ENCODE results near the gene KRT78.

The KRT78 gene

DNA sequence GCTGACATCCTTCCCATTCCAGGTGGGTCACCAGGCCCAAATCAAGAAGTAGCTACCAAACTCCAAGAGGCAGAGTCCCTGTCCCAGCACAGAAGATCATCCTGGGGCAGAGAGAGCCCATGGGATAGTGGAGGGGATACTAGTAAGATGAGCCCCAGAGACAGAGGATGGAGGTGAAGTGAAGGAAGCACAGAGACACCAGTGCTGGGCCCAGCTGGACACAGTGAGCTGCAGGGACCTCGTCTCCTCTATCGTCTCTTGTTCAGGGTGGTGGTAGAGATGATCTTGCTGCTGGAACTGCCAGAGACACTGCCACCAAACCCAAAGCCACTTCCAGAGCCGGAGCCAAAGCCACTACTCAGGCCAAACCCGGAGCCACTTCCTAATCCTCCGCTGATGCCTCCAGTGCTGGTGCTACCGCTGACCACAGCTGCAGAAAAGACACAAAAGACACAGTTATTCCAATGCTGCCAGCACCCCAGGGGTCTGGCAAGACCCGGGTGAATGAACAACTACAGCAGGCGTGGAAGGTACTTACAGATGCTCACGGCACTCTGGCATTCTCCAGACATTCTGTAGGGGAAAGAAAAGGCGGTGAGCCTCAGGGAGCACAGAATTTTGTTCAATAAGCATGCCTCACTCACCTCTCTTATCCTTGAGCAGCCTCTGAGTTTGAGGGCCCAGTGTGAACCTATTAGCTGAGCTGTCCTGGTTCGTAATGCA is 41.8 kb downstream of the KRT78 start:
- Mint-ChIP-seq H3K4me3 (no peak overlapping the region), H3K4me1 (ENCODE audit: low read depth) (no peaks in the 10 kb centered on the region), H3K27me3 (no peaks in the 10 kb centered on the region), H3K36me3 (ENCODE audit: low read depth) (no peaks in the 10 kb centered on the region), H3K27ac (no peak overlapping the region), H3K9me3 (no peaks in the 10 kb centered on the region)

DNA sequence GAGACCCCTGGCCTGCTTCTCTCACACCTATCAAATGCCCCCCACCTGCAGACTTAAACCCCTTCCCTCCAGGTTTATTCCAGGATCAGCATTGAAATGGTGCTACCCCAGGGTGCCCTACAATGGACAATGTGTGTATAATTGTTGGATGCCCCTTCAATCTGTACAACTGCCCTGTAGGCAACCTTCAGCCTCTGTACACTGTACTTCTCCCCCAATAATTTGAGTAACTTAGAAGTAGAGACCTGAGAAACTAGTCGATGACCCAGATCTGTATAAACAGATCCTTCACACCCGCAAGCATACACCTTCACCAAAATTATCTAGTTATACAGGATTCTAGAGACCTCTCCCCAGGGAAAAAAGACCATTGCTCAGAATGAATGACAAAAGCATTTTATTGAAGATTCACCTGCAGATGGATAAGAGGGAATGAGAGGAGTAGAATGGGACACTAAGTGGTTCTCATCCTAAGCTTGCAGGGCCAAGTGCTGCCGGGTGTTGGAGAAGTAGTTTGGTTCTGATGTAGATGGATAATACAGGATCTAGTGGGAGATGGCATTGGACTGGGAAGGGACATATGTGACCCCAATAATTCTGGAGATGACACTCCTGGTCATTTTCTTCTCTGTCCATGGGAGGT is 42.5 kb downstream of the KRT78 start:
- Mint-ChIP-seq H3K9me3 (no peaks in the 10 kb centered on the region), H3K36me3 (ENCODE audit: low read depth) (no peaks in the 10 kb centered on the region), H3K27ac (no peak overlapping the region), H3K4me3 (no peak overlapping the region), H3K27me3 (no peaks in the 10 kb centered on the region), H3K4me1 (ENCODE audit: low read depth) (no peaks in the 10 kb centered on the region)

- Mint-ChIP-seq H3K27ac (no peak overlapping the region), H3K27me3 (no peaks in the 10 kb centered on the region), H3K36me3 (ENCODE audit: low read depth) (no peaks in the 10 kb centered on the region), H3K9me3 (no peaks in the 10 kb centered on the region), H3K4me3 (no peak overlapping the region), H3K4me1 (ENCODE audit: low read depth) (no peaks in the 10 kb centered on the region)
Measured at GRCh38 chr12:52805739-52806138, 43.1 kb downstream of the KRT78 start.

DNA sequence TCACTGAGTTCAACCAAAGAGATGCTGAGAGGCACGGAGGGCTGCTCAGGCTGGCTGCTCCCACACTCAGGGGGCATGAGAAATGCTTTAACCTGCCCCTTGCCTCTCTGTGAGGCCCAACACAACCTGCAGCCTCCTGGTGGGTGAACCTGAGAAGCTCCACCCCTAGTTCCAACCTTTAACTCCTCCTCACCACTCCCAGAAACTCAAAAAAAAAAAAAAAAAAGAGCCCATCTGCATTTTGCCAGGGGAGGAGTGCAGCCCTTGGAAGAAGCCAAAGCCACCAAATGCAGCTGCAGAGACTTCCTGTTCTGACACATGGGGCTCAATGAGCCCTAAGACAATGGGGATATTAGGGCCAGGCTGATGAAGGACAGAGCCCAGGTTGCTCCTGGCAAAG is 43.8 kb downstream of the KRT78 start:
- H3K4me1 Mint-ChIP-seq (ENCODE audit: low read depth) = no peaks in the 10 kb centered on the region
- no peaks in the 10 kb centered on the region for H3K9me3 Mint-ChIP-seq
- no peaks in the 10 kb centered on the region for H3K27me3 Mint-ChIP-seq
- H3K4me3 Mint-ChIP-seq = no peak overlapping the region
- H3K36me3 Mint-ChIP-seq (ENCODE audit: low read depth) = no peaks in the 10 kb centered on the region
- no peak overlapping the region for H3K27ac Mint-ChIP-seq

DNA sequence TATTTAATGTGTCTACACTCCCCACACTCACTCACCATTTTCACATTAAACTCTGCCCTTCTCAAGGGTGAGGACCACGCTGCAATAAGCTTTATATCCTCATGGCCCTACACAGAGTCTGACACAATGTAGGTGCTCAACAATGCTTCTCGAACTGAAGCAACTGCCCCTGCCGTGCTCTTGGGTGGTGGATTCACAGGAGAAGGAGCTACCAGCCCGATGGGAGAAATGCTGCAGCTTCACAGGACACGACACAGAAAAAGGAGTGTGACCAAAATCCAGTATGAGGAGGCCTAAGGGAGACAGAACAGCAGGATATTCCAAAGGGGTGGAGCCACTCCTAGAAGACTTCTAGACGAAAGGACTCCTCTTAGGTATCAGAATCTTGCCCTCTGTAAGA is 46.4 kb downstream of the KRT78 start:
- no peaks in the 10 kb centered on the region for H3K9me3 Mint-ChIP-seq
- H3K27ac Mint-ChIP-seq = no peak overlapping the region
- H3K27me3 Mint-ChIP-seq = no peaks in the 10 kb centered on the region

DNA sequence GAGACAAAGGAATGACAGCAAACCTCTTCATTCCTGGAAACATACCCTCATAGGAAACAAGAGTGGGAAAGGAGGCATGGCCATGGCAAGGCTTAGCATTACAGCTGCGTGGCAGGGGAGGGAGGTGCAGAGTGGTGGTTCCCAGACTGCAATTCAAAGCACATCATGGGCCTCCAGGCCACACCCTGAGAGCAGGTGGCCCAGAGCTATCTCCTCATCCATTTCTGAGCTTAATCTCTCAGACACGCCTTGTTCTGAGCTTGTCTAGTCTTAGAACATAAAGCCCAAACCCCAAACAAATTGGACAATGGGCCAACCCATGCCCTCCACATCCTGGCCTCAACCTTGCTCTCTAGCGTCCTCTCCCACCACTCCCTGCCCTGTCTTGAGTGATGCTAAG is 47.0 kb downstream of the KRT78 start:
- H3K27ac Mint-ChIP-seq = no peak overlapping the region
- H3K36me3 Mint-ChIP-seq (ENCODE audit: low read depth) = no peaks in the 10 kb centered on the region
- H3K9me3 Mint-ChIP-seq = no peaks in the 10 kb centered on the region
- H3K4me3 Mint-ChIP-seq = no peak overlapping the region
- H3K27me3 Mint-ChIP-seq = no peaks in the 10 kb centered on the region
- H3K4me1 Mint-ChIP-seq (ENCODE audit: low read depth) = no peaks in the 10 kb centered on the region

More for the DNA sequence above, 46.4 kb downstream of the KRT78 start:
- H3K4me1 Mint-ChIP-seq (ENCODE audit: low read depth) = no peaks in the 10 kb centered on the region
- no peak overlapping the region for H3K4me3 Mint-ChIP-seq
- H3K36me3 Mint-ChIP-seq (ENCODE audit: low read depth) = no peaks in the 10 kb centered on the region

DNA sequence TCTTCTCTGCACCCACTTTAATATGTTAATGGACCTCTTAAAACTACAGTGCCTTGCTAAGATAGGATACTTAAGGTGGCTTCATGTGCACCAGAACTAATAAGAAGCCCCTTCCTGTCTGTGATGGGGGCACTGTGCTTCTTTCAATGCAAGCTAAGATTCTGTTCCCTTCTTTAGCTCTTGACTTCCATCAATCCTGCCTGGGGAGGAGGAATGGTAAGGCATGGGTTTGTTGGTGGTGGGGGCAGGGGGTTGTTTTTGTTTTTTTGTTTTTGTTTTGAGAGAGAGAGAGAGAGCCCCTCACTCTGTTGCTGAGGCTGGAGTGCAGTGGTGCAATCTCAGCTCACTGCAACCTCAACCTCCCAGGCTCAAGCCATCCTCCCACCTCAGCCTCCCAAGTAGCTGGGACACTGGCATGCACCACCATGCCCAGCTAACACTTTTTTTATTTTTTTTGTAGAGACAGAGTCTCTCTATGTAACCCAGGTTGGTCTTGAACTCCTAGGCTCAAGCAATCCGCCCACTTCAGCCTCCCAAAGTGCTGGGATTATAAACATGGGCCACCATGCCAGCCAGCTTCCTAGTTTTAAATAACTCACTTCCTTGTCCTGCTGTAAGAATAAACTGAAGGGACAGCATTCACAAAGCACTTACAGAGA is 48.4 kb downstream of the KRT78 start:
- Mint-ChIP-seq H3K27ac (no peak overlapping the region), H3K36me3 (ENCODE audit: low read depth) (no peaks in the 10 kb centered on the region), H3K4me1 (ENCODE audit: low read depth) (no peaks in the 10 kb centered on the region), H3K4me3 (no peak overlapping the region), H3K27me3 (no peaks in the 10 kb centered on the region), H3K9me3 (no peaks in the 10 kb centered on the region)

DNA sequence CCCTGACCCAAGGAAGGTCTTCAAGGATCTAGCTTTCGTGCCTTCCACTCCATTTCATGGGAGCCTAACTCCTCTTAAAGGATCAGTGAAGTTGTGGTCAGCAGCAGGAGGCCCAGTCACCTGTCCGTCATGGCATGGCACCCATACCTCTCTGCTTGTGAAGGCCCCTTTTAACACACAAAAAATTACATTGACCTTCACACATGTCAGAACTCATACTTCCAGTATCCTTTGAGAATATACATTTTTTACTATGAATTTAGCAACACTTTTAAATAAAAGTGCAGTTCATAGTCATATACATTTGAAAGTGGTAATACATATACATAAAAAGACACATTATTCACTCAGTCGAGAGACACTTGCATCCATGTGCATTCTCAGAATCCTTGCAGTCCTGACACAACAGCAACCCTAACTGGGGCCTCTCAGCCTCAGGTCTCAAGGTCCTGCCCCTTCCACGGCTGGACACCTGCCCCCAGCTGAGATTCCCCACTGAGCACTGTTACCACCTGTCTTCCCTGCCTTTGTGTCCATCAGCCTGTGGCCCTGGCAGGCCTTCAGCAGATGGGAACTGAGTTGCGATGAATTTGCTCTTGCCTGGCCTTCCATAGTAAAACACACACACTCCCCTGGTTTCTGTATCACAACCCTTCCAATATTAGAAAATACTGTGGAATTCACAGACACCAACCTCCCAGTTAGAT is 49.1 kb downstream of the KRT78 start:
- Mint-ChIP-seq H3K27ac (no peak overlapping the region), H3K27me3 (no peaks in the 10 kb centered on the region), H3K36me3 (ENCODE audit: low read depth) (no peaks in the 10 kb centered on the region), H3K9me3 (no peaks in the 10 kb centered on the region), H3K4me3 (no peak overlapping the region), H3K4me1 (ENCODE audit: low read depth) (peaks cover under 1% of the 10 kb centered on the region)

GRCh38 chr12:52798671-52799504 is 49.9 kb downstream of the KRT78 start:
- H3K4me1 Mint-ChIP-seq (ENCODE audit: low read depth) = peaks cover 8% of the 10 kb centered on the region
- H3K27ac Mint-ChIP-seq = no peak overlapping the region
- H3K27me3 Mint-ChIP-seq = no peaks in the 10 kb centered on the region
- no peak overlapping the region for H3K4me3 Mint-ChIP-seq
- H3K36me3 Mint-ChIP-seq (ENCODE audit: low read depth) = no peaks in the 10 kb centered on the region
- H3K9me3 Mint-ChIP-seq = no peaks in the 10 kb centered on the region

DNA sequence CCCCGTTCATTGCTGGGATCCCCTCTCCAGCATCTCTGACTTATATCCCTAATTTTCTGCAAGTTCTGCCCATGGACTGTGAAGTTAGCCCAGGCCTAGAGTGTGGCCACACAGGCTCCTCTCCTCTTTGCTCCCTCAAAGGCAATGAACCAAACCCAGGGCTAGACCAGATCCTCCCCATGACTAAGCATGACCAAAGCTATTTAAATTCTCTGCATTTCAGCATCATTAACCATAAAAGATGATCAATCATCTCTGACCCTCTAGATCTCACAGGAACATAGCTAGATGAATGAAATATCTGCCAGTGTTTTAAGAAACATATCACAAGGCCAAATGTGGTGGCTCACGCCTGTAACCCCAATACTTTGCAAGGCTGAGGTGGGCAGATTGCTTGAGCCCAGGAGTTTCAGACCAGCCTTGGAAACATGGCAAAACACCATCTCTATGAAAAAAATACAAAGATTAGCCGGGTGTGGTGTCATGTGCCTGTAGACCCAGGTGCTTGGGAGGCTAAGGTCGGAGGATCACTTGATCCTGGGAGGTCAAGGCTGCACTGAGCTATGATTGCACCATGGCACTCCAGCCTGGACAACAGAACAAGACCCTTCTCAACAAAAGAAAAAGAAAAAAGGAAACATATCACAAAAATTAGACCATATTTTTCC is 50.7 kb downstream of the KRT78 start:
- H3K36me3 Mint-ChIP-seq (ENCODE audit: low read depth) = no peaks in the 10 kb centered on the region
- no peak overlapping the region for H3K27ac Mint-ChIP-seq
- H3K27me3 Mint-ChIP-seq = no peaks in the 10 kb centered on the region
- no peak overlapping the region for H3K4me3 Mint-ChIP-seq
- peaks cover 9% of the 10 kb centered on the region for H3K4me1 Mint-ChIP-seq (ENCODE audit: low read depth)
- no peaks in the 10 kb centered on the region for H3K9me3 Mint-ChIP-seq

DNA sequence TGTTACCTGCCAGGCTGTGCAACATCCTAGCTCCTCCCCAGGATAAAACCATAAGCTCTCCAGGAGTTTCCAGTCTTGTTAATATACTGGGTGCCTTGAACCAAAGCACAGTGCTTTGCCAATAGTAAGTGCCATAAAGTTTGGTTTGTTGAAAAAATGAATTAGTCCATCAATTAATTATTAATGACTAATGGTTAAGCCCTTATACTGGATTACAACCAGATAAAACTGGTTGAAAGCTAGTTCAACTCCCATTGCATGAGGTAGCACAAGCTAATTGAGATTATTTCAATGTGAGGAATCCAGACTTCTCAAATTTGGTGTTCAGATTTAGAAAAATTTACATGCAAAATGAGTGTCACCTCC is 51.3 kb downstream of the KRT78 start:
- Mint-ChIP-seq H3K9me3 (no peaks in the 10 kb centered on the region), H3K27me3 (no peaks in the 10 kb centered on the region), H3K36me3 (ENCODE audit: low read depth) (no peaks in the 10 kb centered on the region), H3K4me1 (ENCODE audit: low read depth) (peaks cover 12% of the 10 kb centered on the region), H3K27ac (no peak overlapping the region), H3K4me3 (no peak overlapping the region)

DNA sequence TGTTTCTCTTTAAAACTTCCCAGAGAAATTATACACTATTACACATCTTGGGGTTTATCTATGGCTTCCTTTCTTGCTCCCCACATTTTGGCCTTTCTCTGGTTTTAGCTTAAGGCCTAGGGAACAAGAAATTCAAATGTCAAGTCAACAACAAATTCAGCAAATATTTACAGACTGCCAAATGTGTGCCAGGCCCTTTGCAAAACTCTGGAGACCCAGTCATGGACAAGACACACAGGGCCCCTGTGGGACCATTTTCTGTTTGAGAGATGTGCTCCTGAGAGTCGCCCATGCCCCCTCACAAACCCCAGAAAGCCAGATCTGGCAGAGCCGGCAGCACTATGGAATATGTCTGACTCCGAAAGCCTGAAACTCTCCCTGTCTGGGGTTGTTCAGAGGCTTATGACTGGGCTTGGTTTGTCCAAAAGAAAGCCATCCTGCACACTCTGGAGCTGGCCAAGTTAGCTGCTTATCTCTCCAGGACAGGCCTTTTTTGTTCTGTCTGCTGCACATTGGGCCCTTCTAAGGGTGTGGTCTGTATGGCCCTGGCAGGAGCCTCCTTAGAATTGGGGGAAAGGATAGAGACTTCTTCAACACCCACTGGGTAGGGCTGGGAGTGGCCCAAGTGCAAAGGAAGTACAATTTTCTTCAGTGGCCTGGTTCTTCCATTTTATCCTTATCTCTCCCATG is 51.8 kb downstream of the KRT78 start:
- no peaks in the 10 kb centered on the region for H3K9me3 Mint-ChIP-seq
- no peak overlapping the region for H3K4me3 Mint-ChIP-seq
- peaks cover 14% of the 10 kb centered on the region for H3K4me1 Mint-ChIP-seq (ENCODE audit: low read depth)
- no peaks in the 10 kb centered on the region for H3K27me3 Mint-ChIP-seq
- no peak overlapping the region for H3K27ac Mint-ChIP-seq
- H3K36me3 Mint-ChIP-seq (ENCODE audit: low read depth) = no peaks in the 10 kb centered on the region

- no peaks in the 10 kb centered on the region for H3K9me3 Mint-ChIP-seq
- no peaks in the 10 kb centered on the region for H3K36me3 Mint-ChIP-seq (ENCODE audit: low read depth)
- H3K27me3 Mint-ChIP-seq = peaks cover 3% of the 10 kb centered on the region
- H3K4me1 Mint-ChIP-seq (ENCODE audit: low read depth) = peaks cover 20% of the 10 kb centered on the region
- H3K27ac Mint-ChIP-seq = no peak overlapping the region
- H3K4me3 Mint-ChIP-seq = no peak overlapping the region
Measured at GRCh38 chr12:52796429-52796794, 52.4 kb downstream of the KRT78 start.

Data from stimulated activated naive CD8-positive, alpha-beta T cell treated with anti-CD3 and anti-CD28 coated beads, Interleukin-15, Interleukin-2, amounts not matched to agents 100 ng/mL and 50 ng/mL, for 24 hours (primary cell).